NCI-H187 (cell line): ENCODE results near the gene PPM1L.
"Not testable (repeated sequence)": the region's sequence is repeated elsewhere in the genome, so short reads cannot be mapped to it uniquely, and the experiment has no call there.

ENCODE experiments used
- DNase-seq, 2 experiments: peaks; one replicate each; lab custom pipeline; 2025; lab: John Stamatoyannopoulos, UW

The PPM1L gene

DNA sequence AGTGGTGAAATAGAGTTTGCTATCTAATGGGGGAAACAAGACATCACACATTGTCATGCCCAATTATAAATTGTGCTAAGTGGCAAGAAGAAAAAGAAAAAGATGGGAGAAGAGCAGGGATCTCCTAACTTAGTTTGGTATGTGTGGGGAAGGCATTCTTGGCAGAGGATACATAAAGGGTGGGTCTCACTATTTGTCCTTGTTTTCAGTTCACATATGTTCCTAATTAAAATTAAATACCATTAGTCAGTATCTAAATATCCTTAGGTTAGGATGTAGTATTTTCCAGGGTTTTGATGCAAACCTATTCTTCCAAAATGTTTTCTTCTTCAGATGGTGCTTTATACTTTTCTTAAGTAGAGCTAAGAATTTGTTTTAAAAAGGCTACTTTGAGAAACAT is 175.4 kb downstream of the PPM1L start:
- DNase-seq = no peak

DNA sequence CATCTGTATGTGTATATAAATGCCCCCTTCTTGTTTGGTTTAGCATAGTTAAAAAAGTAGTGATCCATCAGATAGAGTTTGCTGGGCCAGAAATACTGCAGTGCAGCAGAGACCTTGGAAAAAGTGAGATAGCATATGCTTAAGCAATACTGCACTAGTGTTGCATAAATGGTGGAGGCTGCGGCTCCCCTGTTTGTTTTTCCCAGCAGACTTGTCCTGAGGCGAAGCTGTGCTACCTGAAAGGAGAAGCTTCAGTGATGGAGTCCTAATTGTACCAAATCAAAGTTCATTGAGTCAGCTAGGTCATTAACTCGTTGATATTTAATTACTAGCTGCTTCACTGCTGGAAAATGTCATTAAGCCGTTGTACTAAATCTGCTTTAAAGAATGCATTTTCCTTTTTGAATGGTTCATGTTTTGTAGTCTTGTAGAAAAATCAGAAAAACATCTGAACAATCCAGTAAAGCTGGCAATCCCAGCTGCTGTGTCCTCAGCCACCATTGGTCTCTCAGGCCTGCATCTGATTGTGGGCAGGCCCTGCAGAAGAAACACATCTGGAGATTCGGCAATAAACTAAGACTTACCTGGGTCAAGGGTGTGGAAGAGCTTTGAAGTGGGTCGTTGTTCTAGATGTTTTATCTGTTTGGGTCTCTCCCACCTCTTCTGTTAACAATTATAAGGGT is 179.5 kb downstream of the PPM1L start:
- DNase-seq = no peak

DNA sequence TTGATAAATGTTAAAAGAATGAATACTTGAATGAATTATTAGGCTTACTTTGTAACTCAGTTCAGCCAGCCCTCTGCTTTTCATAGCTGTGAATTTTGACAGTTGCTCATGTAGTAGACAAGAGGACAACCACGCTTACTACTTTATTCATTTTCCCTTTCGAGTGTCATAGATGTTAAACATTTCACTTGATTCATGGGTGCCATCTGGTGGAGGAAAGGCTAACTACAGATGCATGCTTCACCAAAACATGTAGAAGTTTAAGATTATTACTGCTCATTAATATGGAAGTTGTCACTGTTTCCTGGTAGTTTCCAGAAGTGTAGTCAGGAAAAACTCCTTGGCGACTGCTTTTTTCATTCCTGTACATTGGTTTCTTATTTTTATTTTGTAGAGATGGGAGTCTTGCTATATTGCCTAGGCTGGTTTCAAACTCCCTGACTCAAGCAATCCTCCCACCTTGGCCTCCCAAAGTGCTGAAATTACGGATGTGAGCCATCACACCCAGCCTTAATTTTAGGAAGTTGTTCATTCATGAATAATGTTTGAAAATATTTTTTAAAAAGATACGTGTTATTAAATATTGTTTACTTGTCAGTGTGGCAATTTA is 186.0 kb downstream of the PPM1L start:
- no peak for DNase-seq

DNA sequence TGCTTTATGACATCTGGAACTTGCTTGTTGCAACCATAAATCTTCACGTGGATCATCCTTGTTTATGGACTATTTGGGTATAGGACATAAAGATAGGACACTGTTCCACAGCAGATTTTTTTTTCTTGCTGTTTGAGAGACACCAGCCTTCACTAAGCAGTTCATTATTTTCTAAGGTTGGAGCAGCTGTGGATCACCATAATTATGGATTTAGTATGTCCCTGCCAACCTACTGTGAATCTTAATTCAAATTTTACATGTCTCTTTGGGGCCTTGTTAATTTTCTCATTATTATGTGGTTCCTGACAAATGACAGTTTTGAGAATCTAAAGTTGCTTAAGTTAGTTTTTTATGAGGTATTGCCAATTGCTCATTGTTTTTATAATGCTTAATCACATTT is 188.0 kb downstream of the PPM1L start:
- DNase-seq = no peak

DNA sequence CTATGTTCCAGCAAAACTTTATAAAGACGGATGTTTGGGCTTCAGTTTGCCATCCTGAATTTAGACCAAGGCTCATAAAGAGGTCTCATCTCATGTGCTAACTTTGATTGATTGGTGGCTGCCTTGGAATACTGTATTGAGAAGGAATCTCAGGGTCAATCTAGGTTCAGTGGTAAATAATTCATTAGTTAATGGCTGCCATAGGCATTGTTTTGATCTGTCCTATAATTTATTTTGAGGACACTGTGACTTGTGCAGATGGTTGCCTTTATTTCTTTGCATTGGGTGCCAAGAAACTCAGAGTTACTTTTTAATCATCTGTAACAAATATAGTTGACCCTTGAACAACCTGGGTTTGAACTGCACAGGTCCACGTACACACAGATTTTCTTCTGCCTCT is 189.3 kb downstream of the PPM1L start:
- DNase-seq = no peak

DNA sequence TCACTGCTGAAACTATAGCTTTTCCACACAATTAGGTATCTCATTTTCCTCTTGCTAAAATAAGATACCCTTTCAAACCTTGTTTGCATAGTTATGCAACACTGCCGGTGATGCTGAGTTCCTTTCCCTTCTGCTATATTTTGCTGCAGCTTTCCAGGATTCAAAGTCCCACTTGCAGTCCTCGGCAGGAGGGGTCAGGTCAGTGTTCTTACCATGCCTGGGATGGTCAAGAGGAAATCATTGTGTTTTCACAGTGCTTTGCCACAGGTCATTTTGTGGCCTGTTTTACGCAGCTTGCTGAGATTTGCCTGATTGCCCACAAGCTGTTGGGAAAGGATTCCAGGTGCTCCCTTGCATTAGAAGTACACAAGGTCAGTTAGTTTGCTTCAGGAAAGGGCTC is 192.2 kb downstream of the PPM1L start:
- DNase-seq = no peak

DNA sequence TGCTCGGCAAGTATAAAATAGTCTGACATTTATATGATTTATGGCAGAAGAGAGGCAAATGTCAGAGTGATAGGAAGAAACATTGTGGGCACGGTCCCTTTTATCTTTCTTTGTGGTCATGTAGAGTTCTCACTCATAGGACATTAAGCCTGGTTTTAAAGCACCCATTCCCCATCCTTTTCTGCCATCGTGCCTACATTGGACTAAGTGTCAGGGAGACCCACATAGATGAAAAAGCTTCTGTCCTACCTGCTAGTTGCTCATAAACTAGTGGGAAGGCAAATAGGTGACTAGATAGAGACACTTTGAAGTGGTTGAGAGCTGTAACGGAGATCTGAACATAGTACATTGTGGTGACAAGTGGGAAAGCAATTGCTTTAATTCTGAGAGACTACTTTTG is 193.4 kb downstream of the PPM1L start:
- DNase-seq = no peak

DNA sequence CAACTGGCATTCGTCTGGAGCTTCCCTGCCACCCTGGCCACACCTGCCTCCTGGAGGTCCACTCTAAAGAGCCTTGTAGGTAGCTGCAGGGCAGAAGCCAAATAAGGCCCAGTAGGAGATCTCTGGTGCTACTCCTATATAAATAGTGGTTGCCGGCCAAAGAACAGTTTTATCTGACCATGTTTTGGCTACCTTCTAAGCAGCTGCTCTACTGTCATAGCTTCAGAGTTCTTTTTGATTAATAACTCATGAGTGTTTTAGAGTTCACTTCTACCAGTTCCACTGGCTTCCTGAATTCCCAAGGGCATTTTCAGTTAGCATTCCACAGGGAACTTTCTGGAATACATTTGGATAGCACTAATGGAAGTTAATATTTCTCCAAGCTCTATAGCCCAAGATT is 194.5 kb downstream of the PPM1L start:
- no peak for DNase-seq

DNA sequence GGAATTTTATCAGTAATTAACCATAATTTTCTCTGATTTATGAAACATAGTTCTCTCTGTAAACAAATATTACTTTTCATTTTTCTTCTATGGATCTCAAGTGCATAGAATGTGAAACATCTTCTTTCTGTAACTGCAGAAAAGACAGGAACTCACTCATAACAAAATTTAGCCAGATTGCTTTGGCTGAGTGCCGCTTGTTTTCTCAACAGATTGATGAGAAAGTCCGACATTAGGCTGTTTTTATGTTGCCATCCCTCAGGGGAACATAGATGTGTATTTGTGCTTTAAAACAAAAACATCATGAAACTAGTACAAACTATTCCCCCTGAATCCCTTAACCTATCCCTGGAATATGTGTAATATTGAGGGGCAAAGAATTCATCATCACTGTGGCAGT is 194.9 kb downstream of the PPM1L start:
- DNase-seq = no peak

DNA sequence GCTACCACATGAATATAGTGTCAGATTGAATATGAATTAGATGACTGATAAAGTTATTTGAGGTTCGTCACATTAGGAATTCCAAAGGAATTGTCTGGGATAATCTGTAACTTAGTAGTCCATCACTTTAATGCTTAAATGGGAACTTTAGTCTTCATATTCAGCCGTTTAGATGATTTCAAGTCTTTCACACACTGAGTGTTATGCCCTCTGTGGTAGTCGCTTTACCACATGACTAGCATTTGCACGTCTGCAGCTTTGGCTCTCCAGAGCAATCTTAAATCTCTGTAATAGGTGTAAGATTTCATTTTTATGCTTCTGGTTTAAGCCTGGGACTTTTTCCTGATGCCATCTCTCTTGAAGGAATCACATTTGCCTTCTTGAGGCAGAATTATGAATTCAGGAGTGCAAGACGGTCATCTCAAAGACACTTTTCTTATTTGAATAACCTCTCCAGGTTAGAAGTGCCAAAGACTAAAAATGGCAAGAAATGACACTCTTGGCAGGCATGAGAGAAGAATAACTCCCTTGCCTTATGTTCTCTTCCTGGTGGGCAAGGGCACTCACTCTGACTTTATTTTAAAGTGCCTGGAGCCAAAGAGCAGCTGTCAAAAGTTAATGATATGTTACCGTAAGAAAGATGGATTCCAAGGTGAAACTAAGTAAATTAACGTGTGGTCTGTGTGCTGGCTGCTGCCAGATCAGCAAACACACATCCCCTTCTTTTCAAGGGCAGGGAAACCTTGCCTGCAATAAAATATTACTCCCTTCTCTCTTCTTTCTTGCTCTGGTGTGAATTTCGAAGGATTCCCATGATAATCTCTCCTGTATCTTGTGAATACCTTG is 195.8 kb downstream of the PPM1L start:
- no peak for DNase-seq

DNA sequence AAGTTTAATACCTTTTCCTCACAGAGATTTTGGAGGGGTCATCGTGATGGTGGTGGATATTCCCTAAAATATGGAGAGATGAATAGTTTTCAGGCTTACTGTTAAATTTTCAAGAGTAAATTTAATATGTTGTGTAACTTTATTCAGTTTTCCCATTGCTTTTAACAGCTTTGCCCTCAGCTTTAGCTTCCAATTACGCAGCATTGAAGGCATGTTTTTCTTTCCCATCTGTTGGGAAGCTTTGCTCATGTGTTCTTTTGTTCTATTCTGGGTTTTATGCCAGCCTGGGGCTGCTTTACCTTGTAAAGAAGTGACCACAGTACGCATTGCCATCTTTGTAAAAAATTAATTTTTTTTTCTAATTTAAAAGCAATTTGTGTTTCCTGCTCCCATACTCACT is 197.7 kb downstream of the PPM1L start:
- no peak for DNase-seq

DNA sequence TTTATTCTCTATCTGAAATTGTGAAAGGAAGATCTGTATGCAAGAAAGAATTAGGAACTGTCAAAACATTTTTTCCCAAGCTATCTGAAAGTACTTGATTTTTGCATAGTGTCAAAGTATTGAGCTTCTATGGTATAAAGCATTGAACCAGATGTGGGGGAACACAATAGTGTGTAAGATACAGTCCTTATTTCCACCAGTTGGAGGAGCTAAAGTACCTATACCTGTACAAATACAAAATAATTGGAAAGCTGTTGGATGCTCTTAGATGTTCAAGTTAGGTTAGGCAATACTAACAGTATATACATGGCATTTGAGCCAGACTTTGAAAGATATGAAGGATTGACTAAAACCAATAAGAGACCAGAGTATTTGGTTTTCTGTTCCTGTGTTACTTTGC is 200.8 kb downstream of the PPM1L start:
- DNase-seq = no peak

DNA sequence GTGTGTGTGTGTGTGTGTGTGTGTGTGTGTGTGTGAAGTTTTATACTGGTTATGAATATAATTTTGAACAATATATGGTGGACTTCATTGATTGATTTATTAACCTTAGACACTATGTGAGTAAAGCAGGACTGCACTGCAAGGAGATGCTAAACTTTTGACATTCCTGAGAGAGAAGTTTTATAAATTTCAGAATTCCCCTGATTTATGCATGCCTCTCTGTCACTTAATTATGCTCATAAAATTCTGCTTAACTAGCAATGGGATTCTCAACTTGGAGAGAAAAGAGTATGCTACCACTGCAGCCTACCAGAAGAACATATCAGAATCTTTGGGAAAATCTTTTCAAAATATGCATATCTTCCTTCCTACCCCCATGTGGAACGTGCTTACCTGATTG is 204.5 kb downstream of the PPM1L start:
- no peak for DNase-seq

DNA sequence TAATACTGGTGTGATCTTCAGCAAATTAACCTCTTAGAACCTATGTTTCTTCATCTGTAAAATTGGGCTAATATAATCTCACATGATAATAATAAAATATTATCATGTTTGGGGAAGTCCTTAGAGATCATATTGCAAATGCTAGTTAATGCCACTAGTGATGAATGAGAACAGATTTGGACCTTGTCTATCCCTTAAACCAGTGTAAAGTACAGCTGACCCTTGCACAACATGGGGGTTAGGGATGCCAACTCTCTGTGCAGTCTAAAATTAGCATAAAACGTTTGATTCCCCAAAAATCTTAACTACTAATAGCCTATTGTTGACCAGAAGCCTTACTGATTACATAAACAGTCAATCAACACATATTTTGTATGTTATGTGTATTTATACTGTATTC is 207.9 kb downstream of the PPM1L start:
- no peak for DNase-seq

DNA sequence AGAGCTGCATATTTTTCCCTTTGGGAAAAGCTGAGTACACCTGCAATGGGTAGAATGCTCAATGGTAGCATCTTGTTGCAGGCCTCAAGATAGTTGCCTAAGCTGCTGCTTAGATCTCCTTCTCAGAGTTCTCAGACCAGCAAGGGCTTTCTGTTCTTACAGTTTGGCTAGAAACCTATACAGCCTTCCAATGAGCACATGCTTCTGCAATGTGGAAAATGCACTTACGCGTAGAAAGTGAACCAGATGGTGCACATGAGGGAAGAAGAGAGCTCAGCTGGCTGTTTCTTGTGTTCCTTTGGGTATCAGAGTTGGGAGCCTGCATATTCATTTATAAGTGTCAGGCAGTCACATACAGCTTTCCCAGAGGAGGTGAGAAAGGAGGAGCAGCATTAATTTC is 212.7 kb downstream of the PPM1L start:
- DNase-seq = no peak

DNA sequence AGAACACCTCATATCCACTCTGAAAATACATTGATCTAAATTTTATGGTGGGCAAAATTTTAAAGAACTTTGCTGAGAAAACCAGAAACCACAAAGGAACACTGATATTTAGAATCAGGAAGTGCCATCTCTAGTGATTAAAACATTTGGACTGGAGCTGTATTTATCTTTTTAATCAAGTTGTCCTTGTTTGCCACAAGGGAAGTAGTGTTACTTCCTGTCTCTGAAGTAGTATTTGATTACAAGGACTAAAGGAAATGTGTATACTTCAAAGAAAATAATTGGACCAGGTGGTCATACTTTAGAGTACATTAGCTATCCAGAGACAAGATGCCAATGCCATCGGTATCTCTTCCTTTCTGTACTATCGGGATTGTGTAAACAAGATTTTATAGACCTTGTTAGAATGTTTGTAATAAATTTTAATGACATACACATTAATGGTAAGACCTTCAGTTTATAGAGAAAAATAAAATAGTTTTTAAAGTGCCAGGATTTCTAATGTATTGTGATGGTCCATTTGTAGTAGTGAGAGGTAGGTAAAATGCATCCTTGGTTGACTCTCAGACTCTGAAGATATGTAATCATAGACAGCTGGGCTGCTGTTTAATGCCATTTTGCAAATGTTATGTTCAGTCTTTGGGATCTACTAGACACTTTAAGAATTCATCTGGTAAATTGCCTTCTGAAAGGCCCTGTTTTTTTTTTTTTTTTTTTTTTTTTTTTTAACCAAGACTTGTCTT is 217.2 kb downstream of the PPM1L start:
- no peak for DNase-seq

DNA sequence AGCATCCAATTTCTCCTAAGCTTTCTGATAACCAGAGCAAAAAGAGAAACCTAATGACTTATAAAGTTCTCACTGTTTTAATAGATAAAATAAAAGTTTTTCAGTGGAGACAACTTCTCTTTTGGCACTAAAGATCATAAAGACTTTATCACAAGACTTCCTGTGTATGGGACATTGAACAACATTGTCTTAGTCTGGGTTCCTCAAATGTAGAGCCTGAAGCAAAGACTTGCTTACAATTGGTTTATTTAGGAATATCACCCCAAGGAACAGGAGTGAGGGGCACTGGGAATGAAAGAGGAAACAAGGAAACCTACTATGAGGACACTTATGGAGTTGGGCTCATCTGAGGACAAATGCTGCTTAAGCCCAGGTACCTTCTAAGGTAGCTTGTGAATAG is 221.7 kb downstream of the PPM1L start:
- DNase-seq = no peak

DNA sequence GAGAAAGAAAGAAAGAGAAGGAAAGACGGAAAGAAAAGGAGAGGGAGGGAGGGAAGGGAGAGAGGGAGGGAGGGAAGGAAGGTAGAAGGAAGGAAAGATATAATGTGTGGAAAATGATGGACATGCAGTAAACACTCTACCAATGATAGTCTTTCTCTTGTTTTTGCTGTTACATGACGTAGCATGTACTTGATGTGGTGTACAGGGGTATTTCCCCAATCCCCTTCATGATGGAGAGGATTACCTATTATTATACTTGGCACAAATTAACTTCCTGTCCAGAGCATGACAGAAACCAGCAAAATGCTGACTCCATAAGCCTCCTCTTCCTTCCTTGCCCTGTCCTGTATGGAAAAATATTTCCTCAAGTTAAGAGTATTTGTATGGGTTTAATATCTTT is 224.7 kb downstream of the PPM1L start:
- no peak for DNase-seq

DNA sequence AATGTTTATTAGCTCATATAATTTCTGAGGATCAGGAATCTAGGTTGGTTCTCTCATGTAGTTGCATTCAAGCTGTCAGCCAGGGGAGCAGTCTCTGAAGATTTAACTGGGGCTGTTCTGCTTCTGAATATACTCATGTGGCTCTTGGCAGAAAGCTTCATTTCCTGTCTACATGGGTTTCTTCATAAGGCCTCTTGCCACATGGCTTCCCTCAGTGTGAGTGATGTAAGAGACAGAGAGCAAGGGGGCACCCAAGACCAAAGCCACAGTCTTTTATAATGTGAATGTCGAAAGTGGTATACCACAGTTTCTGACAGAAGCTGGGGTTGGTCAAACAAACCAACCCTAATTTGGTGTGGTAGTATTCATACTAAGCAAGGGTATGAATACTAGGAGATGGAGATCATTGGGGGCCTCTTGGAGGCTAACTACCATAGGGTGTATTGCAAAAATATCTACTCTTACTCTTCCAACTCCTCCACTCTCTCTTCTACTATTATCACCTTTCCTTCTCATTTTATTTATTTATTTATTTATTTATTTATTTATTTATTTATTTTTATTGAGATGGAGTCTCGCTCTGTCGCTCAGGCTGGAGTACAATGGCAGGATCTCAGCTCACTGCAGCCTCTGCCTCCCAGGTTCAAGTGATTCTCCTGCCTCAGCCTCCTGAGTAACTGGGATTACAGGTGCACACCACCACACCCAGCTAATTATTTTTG is 225.3 kb downstream of the PPM1L start:
- no peak for DNase-seq

DNA sequence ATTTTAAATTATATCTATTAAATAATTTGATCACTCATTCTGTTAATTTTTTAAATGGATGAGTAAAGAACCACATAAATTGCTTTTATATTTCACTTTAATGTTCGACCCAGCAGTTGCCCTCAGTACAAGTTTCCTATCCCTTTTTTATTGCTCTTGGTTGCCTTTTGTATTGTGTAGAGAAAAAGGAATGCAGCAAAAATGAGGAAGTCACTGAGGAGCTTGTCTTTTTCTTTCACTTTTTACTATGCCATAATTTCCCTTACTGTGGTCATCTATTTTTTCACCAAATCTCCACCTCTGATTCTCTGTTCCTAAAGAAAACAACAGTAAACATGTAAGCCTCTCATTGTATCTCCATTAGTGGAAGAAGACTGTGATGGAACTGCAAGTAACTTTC is 226.5 kb downstream of the PPM1L start:
- DNase-seq = no peak

DNA sequence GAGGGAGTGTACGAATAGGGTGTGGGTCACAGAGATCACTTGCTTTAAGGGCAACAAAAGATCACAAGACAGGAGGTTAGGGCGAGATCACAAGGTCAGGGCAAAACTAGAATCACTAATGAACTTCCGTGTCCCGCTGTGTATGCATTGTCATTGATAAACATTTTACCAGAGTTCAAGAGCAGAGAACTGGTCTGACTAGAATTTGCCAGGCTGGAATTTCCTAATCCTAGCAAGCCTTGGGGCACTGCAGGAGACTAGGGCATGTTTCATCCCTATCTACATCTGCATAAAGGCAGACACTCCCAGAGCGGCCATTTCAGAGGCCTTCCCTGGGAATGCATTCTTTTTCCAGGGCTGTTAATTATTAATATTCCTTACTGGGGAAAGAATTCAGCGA is 227.9 kb downstream of the PPM1L start:
- not testable (repeated sequence) for DNase-seq

DNA sequence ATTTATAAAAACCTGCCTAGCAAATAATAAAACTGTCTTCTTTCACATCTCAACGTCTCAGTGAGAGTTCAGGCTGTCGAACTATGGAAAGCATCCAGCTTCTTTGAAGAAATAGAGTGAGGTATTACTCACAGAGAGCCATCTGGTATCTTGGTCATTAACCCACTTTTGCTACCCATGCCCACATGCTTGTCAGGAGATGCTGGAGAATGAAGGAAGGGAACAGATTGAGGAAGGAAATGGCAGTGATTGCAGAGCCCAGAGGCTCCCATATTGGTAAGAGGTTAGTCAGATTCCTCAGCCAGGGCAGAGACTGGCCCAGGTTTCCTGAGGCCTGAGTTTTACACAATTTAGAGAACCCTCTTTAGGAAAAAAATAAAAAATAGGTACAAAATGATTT is 230.0 kb downstream of the PPM1L start:
- DNase-seq = no peak
